ENCODE results near the gene SOWAHA.

The SOWAHA gene

GRCh38 chr5:132790201-132790865, 22.8 kb upstream of the SOWAHA start:
- no peaks in the 10 kb centered on the region for H3K36me3 ChIP-seq (ENCODE audit: low read length)
- TF ChIP-seq EZH2phosphoT487 (conservative IDR thresholded peaks at IDR 0.05; ENCODE audit: low read length) = no peak
- no peaks in the 10 kb centered on the region for H4K20me1 ChIP-seq (ENCODE audit: low read depth, low read length)
- H3K9me2 ChIP-seq (replicated peaks; ENCODE audit: insufficient read depth, low read length) = no peaks in the 10 kb centered on the region
- H3K27me3 ChIP-seq (ENCODE audit: low read length) = 0 out of 2 replicates have a peak, but pooled peaks cover 2% of the 10 kb centered on the region
- no peaks in the 10 kb centered on the region for H3F3A ChIP-seq (ENCODE audit: insufficient read depth)
- H3K4me3 ChIP-seq (ENCODE audit: insufficient read depth, low read length, poor library complexity, severe bottlenecking) = no peak overlapping the region
- no peaks in the 10 kb centered on the region for H3K79me2 ChIP-seq (ENCODE audit: insufficient read depth, low read length)
- no peak overlapping the region for H3K4me2 ChIP-seq (ENCODE audit: low read depth, low read length, poor library complexity, severe bottlenecking)
- H3K9me3 ChIP-seq (ENCODE audit: insufficient read depth, low read length) = no peaks in the 10 kb centered on the region
- no peak overlapping the region for H2AFZ ChIP-seq (ENCODE audit: low read depth, low read length, severe bottlenecking)
- H3K9ac ChIP-seq (ENCODE audit: low read length) = no peak overlapping the region
- H3K27ac ChIP-seq (ENCODE audit: low read depth, low read length) = no peak overlapping the region

GRCh38 chr5:132791026-132791425, 22.1 kb upstream of the SOWAHA start:
- Histone ChIP-seq H3K79me2 (ENCODE audit: insufficient read depth, low read length) (no peaks in the 10 kb centered on the region), H3K9ac (ENCODE audit: low read length) (no peak overlapping the region), H3K27me3 (ENCODE audit: low read length) (0 out of 2 replicates have a peak, but pooled peaks cover 2% of the 10 kb centered on the region), H4K20me1 (ENCODE audit: low read depth, low read length) (no peaks in the 10 kb centered on the region), H3K9me2 (replicated peaks; ENCODE audit: insufficient read depth, low read length) (no peaks in the 10 kb centered on the region), H3K4me2 (ENCODE audit: low read depth, low read length, poor library complexity, severe bottlenecking) (no peak overlapping the region), H3K36me3 (ENCODE audit: low read length) (no peaks in the 10 kb centered on the region), H3K4me3 (ENCODE audit: insufficient read depth, low read length, poor library complexity, severe bottlenecking) (no peak overlapping the region), H2AFZ (ENCODE audit: low read depth, low read length, severe bottlenecking) (no peak overlapping the region), H3K27ac (ENCODE audit: low read depth, low read length) (no peak overlapping the region), H3K9me3 (ENCODE audit: insufficient read depth, low read length) (no peaks in the 10 kb centered on the region), H3F3A (ENCODE audit: insufficient read depth) (no peaks in the 10 kb centered on the region)
- TF ChIP-seq EZH2phosphoT487 (conservative IDR thresholded peaks at IDR 0.05; ENCODE audit: low read length) (no peak), CTCF (IDR thresholded peaks at IDR 0.05; ENCODE audit: insufficient read depth, low read length, poor library complexity, severe bottlenecking) (no peak)

GRCh38 chr5:132797651-132798050, 15.5 kb upstream of the SOWAHA start:
- Histone ChIP-seq H3K9ac (ENCODE audit: low read length) (no peak overlapping the region), H3K36me3 (ENCODE audit: low read length) (no peaks in the 10 kb centered on the region), H3F3A (ENCODE audit: insufficient read depth) (no peaks in the 10 kb centered on the region), H3K9me3 (ENCODE audit: insufficient read depth, low read length) (no peaks in the 10 kb centered on the region), H3K27me3 (ENCODE audit: low read length) (0 out of 2 replicates have a peak, but pooled peaks cover 2% of the 10 kb centered on the region), H3K27ac (ENCODE audit: low read depth, low read length) (no peak overlapping the region), H4K20me1 (ENCODE audit: low read depth, low read length) (no peaks in the 10 kb centered on the region), H3K4me2 (ENCODE audit: low read depth, low read length, poor library complexity, severe bottlenecking) (no peak overlapping the region), H2AFZ (ENCODE audit: low read depth, low read length, severe bottlenecking) (no peak overlapping the region), H3K9me2 (replicated peaks; ENCODE audit: insufficient read depth, low read length) (no peaks in the 10 kb centered on the region), H3K4me3 (ENCODE audit: insufficient read depth, low read length, poor library complexity, severe bottlenecking) (no peak overlapping the region), H3K79me2 (ENCODE audit: insufficient read depth, low read length) (no peaks in the 10 kb centered on the region)
- TF ChIP-seq CTCF (IDR thresholded peaks at IDR 0.05; ENCODE audit: insufficient read depth, low read length, poor library complexity, severe bottlenecking) (no peak), EZH2phosphoT487 (conservative IDR thresholded peaks at IDR 0.05; ENCODE audit: low read length) (no peak)

- Histone ChIP-seq H3K27me3 (ENCODE audit: low read length) (0 out of 2 replicates have a peak, but pooled peaks cover 2% of the 10 kb centered on the region), H3K79me2 (ENCODE audit: insufficient read depth, low read length) (no peaks in the 10 kb centered on the region), H3K27ac (ENCODE audit: low read depth, low read length) (no peak overlapping the region), H3K9me2 (replicated peaks; ENCODE audit: insufficient read depth, low read length) (no peaks in the 10 kb centered on the region), H3K9ac (ENCODE audit: low read length) (no peak overlapping the region), H4K20me1 (ENCODE audit: low read depth, low read length) (no peaks in the 10 kb centered on the region), H3K4me3 (ENCODE audit: insufficient read depth, low read length, poor library complexity, severe bottlenecking) (no peak overlapping the region), H3F3A (ENCODE audit: insufficient read depth) (no peaks in the 10 kb centered on the region), H3K4me2 (ENCODE audit: low read depth, low read length, poor library complexity, severe bottlenecking) (no peak overlapping the region), H3K9me3 (ENCODE audit: insufficient read depth, low read length) (no peaks in the 10 kb centered on the region), H2AFZ (ENCODE audit: low read depth, low read length, severe bottlenecking) (no peak overlapping the region), H3K36me3 (ENCODE audit: low read length) (no peaks in the 10 kb centered on the region)
- TF ChIP-seq CTCF (IDR thresholded peaks at IDR 0.05; ENCODE audit: insufficient read depth, low read length, poor library complexity, severe bottlenecking) (no peak), EZH2phosphoT487 (conservative IDR thresholded peaks at IDR 0.05; ENCODE audit: low read length) (no peak)
These were observed 13.7 kb upstream of the SOWAHA start for GRCh38 chr5:132799392-132799791.
